SK-N-MC (cell line): ENCODE measurements around the gene ZNF37A.

ENCODE experiments used
- EZH2 ChIP-seq: fragments of 200-600 bp; sonication (generic); IDR thresholded peaks from one replicate; pipeline ENCODE4 v1.6.1; 2017; ENCODE audit warnings: antibody characterized with exemption
- POLR2AphosphoS5 ChIP-seq: IDR thresholded peaks from 2 replicates; pipeline ENCODE4 v1.6.1; 2012; ENCODE audit warnings: mild to moderate bottlenecking, low read depth, low read length, borderline replicate concordance

GRCh38 chr10:38146579-38147333, 52.6 kb downstream of the ZNF37A start:
- no peak for TF ChIP-seq POLR2AphosphoS5
- no peak for TF ChIP-seq EZH2
